B cell (primary cell): ENCODE measurements around the gene MAPK7. TPM values are rescaled to one million over a fixed set of nuclear protein-coding genes. Genes with fewer than 3 reads are reported as not detected.

Experiments used
- ATAC-seq: fragments of 200-7000 bp; cut with Tn5 transposase; one replicate; pipeline ENCODE4 v1.10.0; 2021; ENCODE audit warnings: low read depth, mild to moderate bottlenecking, moderate number of reproducible peaks, moderate library complexity
- CTCF ChIA-PET: fragments of 350-600 bp; sonication (Branson Sonifier 250); formaldehyde crosslinking; loops from one replicate; lab custom pipeline; 2021; ENCODE audit warnings: antibody characterized with exemption, inconsistent platforms; lab: Charles Lee
- POLR2A ChIA-PET: fragments of 350-600 bp; sonication (Branson Sonifier 250); formaldehyde crosslinking; loops from one replicate; lab custom pipeline; 2021; ENCODE audit warnings: antibody characterized with exemption; lab: Charles Lee
- DNase-seq: peaks from one replicate; pipeline ENCODE4 v3.0.0; 2013
- H2AFZ ChIP-seq: 2 replicates; pipeline ENCODE4 v1.6.1; 2012; ENCODE audit warnings: mild to moderate bottlenecking, low read depth, low read length; ENCODE audit not compliant: insufficient read depth, poor library complexity, severe bottlenecking
- H3K27ac ChIP-seq, 2 donors: 1 replicate in 1 of 2; 2 replicates in 1 of 2; pipeline ENCODE4 v1.5.1; 2012 to 2013; ENCODE audit warnings: low read length in 2 of 2, mild to moderate bottlenecking in 2 of 2, moderate library complexity in 1 of 2
- H3K27me3 ChIP-seq, 4 experiments: fragments of 200-600 bp in 1 of 4; sonication (generic) in 1 of 4; replicated peaks in 1 of 4; 1 replicate in 2 of 4; 2 replicates in 2 of 4; pipeline versions ENCODE4 v1.6.1 to v1.7.0; 2013 to 2016; ENCODE audit warnings: low read length in 3 of 4, mild to moderate bottlenecking in 2 of 4, mixed read lengths in 1 of 4, moderate library complexity in 1 of 4; ENCODE audit not compliant: insufficient read depth in 4 of 4, control insufficient read depth in 3 of 4; ENCODE audit errors: control extremely low read depth in 1 of 4
- H3K36me3 ChIP-seq, 2 experiments: replicated peaks in 1 of 2; 1 replicate in 1 of 2; 2 replicates in 1 of 2; pipeline versions ENCODE4 v1.6.1 to v1.7.1; 2013; ENCODE audit warnings: low read length in 1 of 2; ENCODE audit not compliant: insufficient read depth in 2 of 2, control insufficient read depth in 1 of 2; ENCODE audit errors: control extremely low read depth in 1 of 2, extremely low read depth in 1 of 2
- H3K4me1 ChIP-seq, 2 donors: fragments of 200-600 bp in 1 of 2; sonication (generic) in 1 of 2; 1 replicate in 1 of 2; 2 replicates in 1 of 2; pipeline versions ENCODE4 v1.5.1 to v1.6.1; 2013 to 2017; ENCODE audit warnings: low read length in 2 of 2; ENCODE audit not compliant: control insufficient read depth in 2 of 2, insufficient read depth in 2 of 2
- H3K4me2 ChIP-seq: replicated peaks from 2 replicates; pipeline ENCODE3; 2012; ENCODE audit warnings: mild to moderate bottlenecking, low read depth, low read length; ENCODE audit not compliant: poor library complexity, severe bottlenecking
- H3K4me3 ChIP-seq, 5 experiments: fragments of 200-600 bp in 1 of 5; sonication (generic) in 1 of 5; 1 replicate in 3 of 5; 2 replicates in 2 of 5; pipeline versions ENCODE4 v1.5.1 to v1.7.0; 2011 to 2016; ENCODE audit warnings: low read length in 4 of 5, mild to moderate bottlenecking in 4 of 5, low read depth in 2 of 5, control low read depth in 1 of 5, moderate library complexity in 1 of 5; ENCODE audit not compliant: insufficient read depth in 1 of 5; ENCODE audit errors: control extremely low read depth in 1 of 5, extremely low read depth in 1 of 5
- H3K79me2 ChIP-seq: fragments of 200-600 bp; sonication (generic); one replicate; pipeline ENCODE4 v1.6.0; 2016; ENCODE audit warnings: low read length; ENCODE audit not compliant: control insufficient read depth, insufficient read depth
- H3K9ac ChIP-seq: fragments of 200-600 bp; sonication (generic); 2 replicates; pipeline ENCODE4 v1.6.1; 2017; ENCODE audit warnings: mild to moderate bottlenecking, low read length, moderate library complexity
- H3K9me3 ChIP-seq, 3 donors: one replicate each; pipeline versions ENCODE4 v1.6.1 to v1.7.1; 2013; ENCODE audit warnings: low read length in 2 of 3; ENCODE audit not compliant: control insufficient read depth in 2 of 3, insufficient read depth in 1 of 3; ENCODE audit errors: control extremely low read depth in 1 of 3
- H4K20me1 ChIP-seq: 2 replicates; pipeline ENCODE4 v1.6.0; 2012; ENCODE audit warnings: mild to moderate bottlenecking, low read length; ENCODE audit not compliant: insufficient read depth, control insufficient read depth, poor library complexity, severe bottlenecking
- H3K27ac Mint-ChIP-seq: one replicate; pipeline ENCODE4 v1.8.0; 2021; ENCODE audit warnings: mixed read lengths
- H3K27me3 Mint-ChIP-seq: one replicate; pipeline ENCODE4 v1.8.0; 2021; ENCODE audit warnings: mixed read lengths
- H3K4me1 Mint-ChIP-seq: one replicate; pipeline ENCODE4 v1.8.0; 2021; ENCODE audit warnings: mixed read lengths
- H3K4me3 Mint-ChIP-seq: one replicate; pipeline ENCODE4 v1.8.0; 2021; ENCODE audit warnings: mixed read lengths
- H3K9me3 Mint-ChIP-seq: one replicate; pipeline ENCODE4 v1.8.0; 2022; ENCODE audit warnings: mixed read lengths; ENCODE audit not compliant: insufficient read depth
- EZH2 ChIP-seq: IDR thresholded peaks from 2 replicates; pipeline ENCODE4 v1.6.1; 2012; ENCODE audit warnings: borderline replicate concordance, low read depth, mild to moderate bottlenecking, moderate library complexity, low read length; ENCODE audit not compliant: insufficient read depth, poor library complexity, severe bottlenecking
- WGBS: methylation state at CpG from one replicate; pipeline ENCODE4 v1.1.5; 2013; ENCODE audit warnings: missing lambda C conversion rate; ENCODE audit not compliant: insufficient coverage; 5-methylcytosine and 5-hydroxymethylcytosine counted together
- intact Hi-C: fragments of 100-400 bp; cut with micrococcal nuclease; formaldehyde crosslinking; loops from one replicate; pipeline ENCODE4 v1.10.0; 2022
- polyA plus RNA-seq: library from polyadenylated mRNA; depleted of rRNA; stranded (reverse); fragments of >200 nt; gene quantifications from 2 replicates; pipeline ENCODE4 v1.2.3, GENCODE V29; 2012
- total RNA-seq, 2 donors: library from RNA; stranded (reverse); fragments of 120-200 nt in 1 of 2; gene quantifications; 1 replicate in 1 of 2; 2 replicates in 1 of 2; pipeline versions ENCODE4 v1.2.3 to v1.2.4, GENCODE V29; 2013 to 2022
- TF ChIP-seq, protein P1 (sequence below): fragments of 200-600 bp; IDR thresholded peaks from one replicate; pipeline ENCODE4 v1.8.0; 2022; ENCODE audit warnings: antibody characterized with exemption, mild to moderate bottlenecking

The MAPK7 gene
- total and polyA plus RNA-seq, 2 donors (not counting 1 experiment from before 2014, with no cell fraction given) = 30.0 to 34.0 TPM

DNA sequence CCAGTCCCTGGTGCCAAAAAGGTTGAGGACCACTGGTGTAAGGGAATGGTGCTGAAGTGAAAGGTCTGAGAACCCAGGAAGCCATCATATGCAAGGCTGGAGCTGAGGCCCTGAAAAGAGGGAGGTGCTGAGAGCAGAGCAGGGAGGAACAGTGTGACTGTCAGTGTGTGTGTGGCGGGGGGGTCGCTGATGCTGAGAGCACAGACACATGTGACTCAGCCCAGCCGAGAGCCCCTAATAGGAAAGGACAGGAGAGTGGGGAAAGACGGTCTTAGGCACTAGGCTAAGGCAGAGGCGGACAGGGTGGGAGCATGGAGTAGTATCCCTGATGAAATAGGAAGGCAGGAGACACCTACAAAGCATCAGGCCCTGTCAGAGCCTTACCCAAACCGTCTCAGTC lies 17.0 kb upstream of the MAPK7 start:
- H4K20me1 ChIP-seq = no peaks in the 10 kb centered on the region
- no peak for TF ChIP-seq EZH2
- TF ChIP-seq, protein P1, sequence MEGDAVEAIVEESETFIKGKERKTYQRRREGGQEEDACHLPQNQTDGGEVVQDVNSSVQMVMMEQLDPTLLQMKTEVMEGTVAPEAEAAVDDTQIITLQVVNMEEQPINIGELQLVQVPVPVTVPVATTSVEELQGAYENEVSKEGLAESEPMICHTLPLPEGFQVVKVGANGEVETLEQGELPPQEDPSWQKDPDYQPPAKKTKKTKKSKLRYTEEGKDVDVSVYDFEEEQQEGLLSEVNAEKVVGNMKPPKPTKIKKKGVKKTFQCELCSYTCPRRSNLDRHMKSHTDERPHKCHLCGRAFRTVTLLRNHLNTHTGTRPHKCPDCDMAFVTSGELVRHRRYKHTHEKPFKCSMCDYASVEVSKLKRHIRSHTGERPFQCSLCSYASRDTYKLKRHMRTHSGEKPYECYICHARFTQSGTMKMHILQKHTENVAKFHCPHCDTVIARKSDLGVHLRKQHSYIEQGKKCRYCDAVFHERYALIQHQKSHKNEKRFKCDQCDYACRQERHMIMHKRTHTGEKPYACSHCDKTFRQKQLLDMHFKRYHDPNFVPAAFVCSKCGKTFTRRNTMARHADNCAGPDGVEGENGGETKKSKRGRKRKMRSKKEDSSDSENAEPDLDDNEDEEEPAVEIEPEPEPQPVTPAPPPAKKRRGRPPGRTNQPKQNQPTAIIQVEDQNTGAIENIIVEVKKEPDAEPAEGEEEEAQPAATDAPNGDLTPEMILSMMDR = no peak

DNA sequence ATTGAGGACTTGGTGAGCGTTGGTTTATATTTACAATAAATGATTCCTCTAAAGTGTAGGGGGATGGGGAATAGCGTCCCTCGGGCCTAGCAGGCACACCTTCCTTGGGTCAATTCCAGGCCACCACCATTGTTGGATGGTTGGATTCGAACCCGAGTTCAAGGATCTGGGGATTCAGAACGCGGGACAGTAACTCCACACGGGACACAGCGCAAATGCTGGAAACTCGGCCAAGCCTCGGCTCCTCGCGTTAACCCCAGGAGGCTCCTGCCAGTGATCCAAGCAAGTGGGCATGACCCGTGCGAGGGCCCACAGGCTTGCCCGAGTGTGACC lies 16.4 kb upstream of the MAPK7 start:
- Mint-ChIP-seq H3K27ac (no peak overlapping the region), H3K9me3 (no peaks in the 10 kb centered on the region), H3K4me1 (peaks cover 18% of the 10 kb centered on the region), H3K4me3 (peak overlapping the region; percentile 98), H3K27me3 (peaks cover 13% of the 10 kb centered on the region)
- Histone ChIP-seq H3K27me3 (peaks cover 0 to 8% (median 0%) of the 10 kb centered on the region in 4 experiments), H3K4me2 (peak overlapping the region; percentile 100), H3K79me2 (no peaks in the 10 kb centered on the region), H3K27ac (peak overlapping the region in 1 of 2 donors; percentile 82), H3K36me3 (no peaks in the 10 kb centered on the region), H4K20me1 (no peaks in the 10 kb centered on the region), H3K9me3 (no peaks in the 10 kb centered on the region), H3K4me1 (peaks cover 7 to 15% of the 10 kb centered on the region in 2 donors), H3K4me3 (peak overlapping the region in 4 of 5 experiments; percentile 65 to 84 (median 72)), H2AFZ (peak overlapping the region; percentile 96), H3K9ac (peak overlapping the region; percentile 89)
- TF ChIP-seq EZH2 = no peak
- TF ChIP-seq, protein P1 = no peak
- ATAC-seq (no peak), DNase-seq (no peak)
- CTCF ChIA-PET = interaction anchor here (1.8 to 6.5 kb wide), 6 partner anchors 9 to 403 kb away, joined by 5 to 133 read pairs (median 66); partner anchors contain the start of gene MAPK7
- intact Hi-C loops = loop anchor here (1.0 to 2.0 kb wide), 7 partner anchors 16 to 286 kb away; partner anchors contain the start of genes ALDH3A2 and MAPK7
- POLR2A ChIA-PET = interaction anchor here (1.1 to 2.2 kb wide), 3 partner anchors 16 to 56 kb away, joined by 3 to 30 read pairs (median 4); partner anchors contain the start of gene MAPK7
- 34% methylated on average over 14 of the region's 16 CpGs for WGBS

More for the DNA sequence above, 17.0 kb upstream of the MAPK7 start:
- Histone ChIP-seq H3K9ac (no peak overlapping the region), H3K4me2 (no peak overlapping the region), H2AFZ (no peak overlapping the region), H3K27ac (no peak overlapping the region), H3K4me3 (no peak overlapping the region), H3K36me3 (no peaks in the 10 kb centered on the region), H3K79me2 (no peaks in the 10 kb centered on the region), H3K9me3 (no peaks in the 10 kb centered on the region), H3K4me1 (peaks cover 7 to 15% of the 10 kb centered on the region in 2 donors), H3K27me3 (peaks cover 0 to 8% (median 0%) of the 10 kb centered on the region in 4 experiments)
- CTCF ChIA-PET = interaction anchor here (2.5 to 6.5 kb wide), 4 partner anchors 17 to 404 kb away, joined by 22 to 133 read pairs (median 112); partner anchors contain the start of gene MAPK7
- Mint-ChIP-seq H3K27ac (peak overlapping the region; percentile 2), H3K27me3 (peaks cover 13% of the 10 kb centered on the region), H3K9me3 (no peaks in the 10 kb centered on the region), H3K4me1 (peaks cover 14% of the 10 kb centered on the region), H3K4me3 (peak overlapping the region; percentile 98)
- POLR2A ChIA-PET = interaction anchor here (2.2 kb wide), 1 partner anchor 17 kb away, joined by 30 read pairs; the partner anchor contains the start of gene MAPK7
- 77% methylated on average over 3 of the region's 6 CpGs for WGBS
- DNase-seq (no peak), ATAC-seq (no peak)
- intact Hi-C loops = no loop called here
